IMR-90 (cell line): Measurements from ENCODE around the gene GNPTG. TPM values are rescaled to one million over a fixed set of nuclear protein-coding genes. Genes with fewer than 3 reads are reported as not detected.

ENCODE experiments used
- ATAC-seq: fragments of 200-7000 bp; cut with Tn5 transposase; 2 replicates; pipeline ENCODE4 v1.9.1; 2020; ENCODE audit warnings: low read depth, mild to moderate bottlenecking, moderate library complexity
- BruUV-seq: library from RNA; stranded (reverse); fragments of 400-500 nt; replicated peaks from 2 replicates; lab custom pipeline; 2021; lab: Mats Ljungman, UMichigan
- CTCF ChIA-PET: fragments of 300-600 bp; formaldehyde crosslinking; extraction: SDS; loops from one replicate; lab custom pipeline; 2021; ENCODE audit warnings: antibody characterized with exemption; lab: Yijun Ruan, JAX
- POLR2A ChIA-PET: fragments of 300-600 bp; sonication (Branson Sonifier 250); formaldehyde crosslinking; loops from one replicate; lab custom pipeline; 2022; ENCODE audit warnings: antibody characterized with exemption; ENCODE audit not compliant: unreplicated experiment; lab: Charles Lee
- DNase-seq: peaks from one replicate; pipeline ENCODE4 v3.0.0; 2013
- H2AFZ ChIP-seq: replicated peaks from 2 replicates; pipeline ENCODE3; 2013; ENCODE audit warnings: low read length, mild to moderate bottlenecking; ENCODE audit not compliant: poor library complexity
- H2AK5ac ChIP-seq: 2 replicates; pipeline ENCODE4 v1.6.1; 2013; ENCODE audit warnings: low read depth, low read length, inconsistent platforms
- H2AK9ac ChIP-seq: replicated peaks from 2 replicates; pipeline ENCODE3; 2013; ENCODE audit warnings: mild to moderate bottlenecking, low read depth, low read length, moderate library complexity; ENCODE audit not compliant: poor library complexity
- H2BK120ac ChIP-seq: 2 replicates; pipeline ENCODE4 v1.6.1; 2013; ENCODE audit warnings: low read depth, low read length, inconsistent platforms
- H2BK15ac ChIP-seq: 3 replicates; pipeline ENCODE4 v1.6.1; 2013; ENCODE audit warnings: low read depth, low read length, inconsistent platforms
- H2BK20ac ChIP-seq: 2 replicates; pipeline ENCODE4 v1.6.1; 2013; ENCODE audit warnings: low read depth, mild to moderate bottlenecking, inconsistent platforms, low read length, moderate library complexity
- H2BK5ac ChIP-seq: 2 replicates; pipeline ENCODE4 v1.6.1; 2013; ENCODE audit warnings: mild to moderate bottlenecking, low read depth, low read length, inconsistent platforms; ENCODE audit not compliant: poor library complexity, severe bottlenecking
- H3K14ac ChIP-seq: replicated peaks from 2 replicates; pipeline ENCODE4 v1.6.1; 2013; ENCODE audit warnings: low read depth, low read length, inconsistent platforms
- H3K18ac ChIP-seq: 2 replicates; pipeline ENCODE4 v1.6.1; 2013; ENCODE audit warnings: low read depth, low read length, control low read depth
- H3K23ac ChIP-seq: 2 replicates; pipeline ENCODE4 v1.6.1; 2013; ENCODE audit warnings: low read depth, low read length, inconsistent platforms
- H3K27ac ChIP-seq: 2 replicates; pipeline ENCODE4 v1.5.1; 2013; ENCODE audit warnings: mild to moderate bottlenecking, control low read depth, low read length; ENCODE audit not compliant: insufficient read depth
- H3K27me3 ChIP-seq: 2 replicates; pipeline ENCODE4 v1.6.1; 2013; ENCODE audit warnings: low read length; ENCODE audit not compliant: control insufficient read depth, insufficient read depth
- H3K36me3 ChIP-seq: 2 replicates; pipeline ENCODE4 v1.6.1; 2013; ENCODE audit warnings: low read length, mixed read lengths; ENCODE audit not compliant: control insufficient read depth, insufficient read depth
- H3K4ac ChIP-seq: 2 replicates; pipeline ENCODE4 v1.6.1; 2013; ENCODE audit warnings: low read depth, low read length, inconsistent platforms
- H3K4me1 ChIP-seq: 2 replicates; pipeline ENCODE4 v1.6.1; 2013; ENCODE audit warnings: low read length, mixed read lengths; ENCODE audit not compliant: control insufficient read depth, insufficient read depth
- H3K4me2 ChIP-seq: 2 replicates; pipeline ENCODE4 v1.6.1; 2013; ENCODE audit warnings: low read depth, mild to moderate bottlenecking, control low read depth, low read length, moderate library complexity
- H3K4me3 ChIP-seq: 2 replicates; pipeline ENCODE4 v1.5.1; 2013; ENCODE audit warnings: low read depth, mild to moderate bottlenecking, control low read depth, low read length, moderate library complexity; ENCODE audit not compliant: insufficient read depth
- H3K56ac ChIP-seq: 2 replicates; pipeline ENCODE4 v1.6.1; 2013; ENCODE audit warnings: low read length, inconsistent platforms; ENCODE audit not compliant: insufficient read depth; ENCODE audit errors: extremely low read depth
- H3K79me1 ChIP-seq, 2 experiments: 2 replicates each; pipeline ENCODE4 v1.6.1; 2013; ENCODE audit warnings: low read length in 2 of 2, inconsistent platforms in 1 of 2, low read depth in 1 of 2
- H3K9ac ChIP-seq: 2 replicates; pipeline ENCODE4 v1.6.1; 2013; ENCODE audit warnings: low read depth, low read length, control low read depth
- H3K9me1 ChIP-seq: 2 replicates; pipeline ENCODE4 v1.6.1; 2013; ENCODE audit warnings: low read length, inconsistent platforms; ENCODE audit not compliant: insufficient read depth
- H3K9me3 ChIP-seq: 2 replicates; pipeline ENCODE4 v1.6.1; 2013; ENCODE audit warnings: low read length; ENCODE audit not compliant: control insufficient read depth, insufficient read depth
- H4K20me1 ChIP-seq: 2 replicates; pipeline ENCODE4 v1.6.1; 2013; ENCODE audit warnings: low read length, inconsistent platforms; ENCODE audit not compliant: insufficient read depth
- H4K5ac ChIP-seq: 2 replicates; pipeline ENCODE4 v1.6.1; 2013; ENCODE audit warnings: mild to moderate bottlenecking, low read depth, low read length, control low read depth
- H4K8ac ChIP-seq, 2 experiments: 2 replicates each; pipeline ENCODE4 v1.6.1; 2013; ENCODE audit warnings: low read depth in 2 of 2, low read length in 2 of 2, control low read depth in 1 of 2, inconsistent platforms in 1 of 2
- H4K91ac ChIP-seq: 2 replicates; pipeline ENCODE4 v1.6.1; 2013; ENCODE audit warnings: low read depth, low read length, inconsistent platforms; ENCODE audit not compliant: insufficient read depth
- CEBPB ChIP-seq: IDR thresholded peaks from 2 replicates; pipeline ENCODE4 v1.6.1; 2012; ENCODE audit warnings: low read depth, low read length, improper control_type of control experiment
- FOS ChIP-seq: fragments of 150-350 bp; IDR thresholded peaks from 2 replicates; pipeline ENCODE4 v1.6.1; 2016; ENCODE audit warnings: low read depth, low read length
- MAFK ChIP-seq: IDR thresholded peaks from 2 replicates; pipeline ENCODE4 v1.6.1; 2012; ENCODE audit warnings: low read depth, low read length, improper control_type of control experiment
- MAZ ChIP-seq: IDR thresholded peaks from 2 replicates; pipeline ENCODE4 v1.6.1; 2012; ENCODE audit warnings: low read depth, mild to moderate bottlenecking, low read length, improper control_type of control experiment, moderate library complexity, borderline replicate concordance
- MXI1 ChIP-seq: IDR thresholded peaks from 2 replicates; pipeline ENCODE4 v1.6.1; 2012; ENCODE audit warnings: low read depth, mild to moderate bottlenecking, low read length, moderate library complexity, borderline replicate concordance
- NFE2L2 ChIP-seq: fragments of 150-350 bp; IDR thresholded peaks from 2 replicates; pipeline ENCODE4 v1.6.1; 2016; ENCODE audit warnings: low read depth, mild to moderate bottlenecking, low read length
- POLR2A ChIP-seq: IDR thresholded peaks from 2 replicates; pipeline ENCODE4 v1.6.1; 2012; ENCODE audit warnings: mild to moderate bottlenecking, low read depth, low read length
- RAD21 ChIP-seq: IDR thresholded peaks from 2 replicates; pipeline ENCODE4 v1.6.1; 2012; ENCODE audit warnings: low read length, improper control_type of control experiment
- RCOR1 ChIP-seq: IDR thresholded peaks from 2 replicates; pipeline ENCODE4 v1.6.1; 2012; ENCODE audit warnings: mild to moderate bottlenecking, low read length, improper control_type of control experiment; ENCODE audit not compliant: insufficient replicate concordance
- RFX5 ChIP-seq: IDR thresholded peaks from 2 replicates; pipeline ENCODE4 v1.8.0; 2012; ENCODE audit warnings: low read depth, mild to moderate bottlenecking, low read length, moderate library complexity
- SMC3 ChIP-seq: fragments of 150-350 bp; IDR thresholded peaks from 2 replicates; pipeline ENCODE4 v1.6.1; 2016; ENCODE audit warnings: low read depth, mild to moderate bottlenecking, antibody characterized with exemption, low read length, moderate library complexity
- WGBS, 2 experiments: methylation state at CpG; one replicate each; pipeline versions ENCODE4 v1.1.5 to v1.1.7; 2013; ENCODE audit warnings: missing lambda C conversion rate in 2 of 2; ENCODE audit not compliant: insufficient read length in 1 of 2; ENCODE audit errors: extremely low coverage in 2 of 2; 5-methylcytosine and 5-hydroxymethylcytosine counted together
- dilution Hi-C: fragments of 300-500 bp; cut with HindIII; formaldehyde crosslinking; loops from one replicate; pipeline ENCODE4 v1.14.3; 2018; ENCODE audit warnings: low sequenced_read_pairs; ENCODE audit not compliant: unreplicated experiment
- in situ Hi-C: fragments of 300-500 bp; cut with MboI; formaldehyde crosslinking; loops from 3 replicates; pipeline ENCODE4 v1.14.3; 2019; ENCODE audit warnings: low sequenced_read_pairs, inconsistent platforms, mixed read lengths
- intact Hi-C: fragments of 100-400 bp; cut with micrococcal nuclease; formaldehyde crosslinking; loops from 2 replicates; pipeline ENCODE4 v1.10.0; 2022
- polyA plus RNA-seq, 3 experiments: library from polyadenylated mRNA; depleted of rRNA; stranded (reverse); fragments of >200 nt; gene quantifications; 2 replicates each; pipeline ENCODE4 v1.2.3, GENCODE V29; 2012; ENCODE audit warnings: low replicate concordance in 1 of 3
- total RNA-seq: library from RNA; depleted of rRNA; stranded (reverse); fragments of >200 nt; gene quantifications from 2 replicates; pipeline ENCODE4 v1.2.3, GENCODE V29; 2012
- TF ChIP-seq, protein P1 (sequence below): fragments of 150-350 bp; IDR thresholded peaks from 2 replicates; pipeline ENCODE4 v1.6.1; 2016; ENCODE audit warnings: low read depth, mild to moderate bottlenecking, low read length, moderate library complexity, borderline replicate concordance
- TF ChIP-seq, protein P2 (sequence below): fragments of 150-350 bp; IDR thresholded peaks from 2 replicates; pipeline ENCODE4 v1.6.1; 2017; ENCODE audit warnings: mild to moderate bottlenecking, antibody characterized with exemption, low read length, low read depth

Gene GNPTG
- total and polyA plus RNA-seq, 2 of the 4 experiments (the other 2 are of a cell fraction) = 14.9 to 70.8 TPM

DNA sequence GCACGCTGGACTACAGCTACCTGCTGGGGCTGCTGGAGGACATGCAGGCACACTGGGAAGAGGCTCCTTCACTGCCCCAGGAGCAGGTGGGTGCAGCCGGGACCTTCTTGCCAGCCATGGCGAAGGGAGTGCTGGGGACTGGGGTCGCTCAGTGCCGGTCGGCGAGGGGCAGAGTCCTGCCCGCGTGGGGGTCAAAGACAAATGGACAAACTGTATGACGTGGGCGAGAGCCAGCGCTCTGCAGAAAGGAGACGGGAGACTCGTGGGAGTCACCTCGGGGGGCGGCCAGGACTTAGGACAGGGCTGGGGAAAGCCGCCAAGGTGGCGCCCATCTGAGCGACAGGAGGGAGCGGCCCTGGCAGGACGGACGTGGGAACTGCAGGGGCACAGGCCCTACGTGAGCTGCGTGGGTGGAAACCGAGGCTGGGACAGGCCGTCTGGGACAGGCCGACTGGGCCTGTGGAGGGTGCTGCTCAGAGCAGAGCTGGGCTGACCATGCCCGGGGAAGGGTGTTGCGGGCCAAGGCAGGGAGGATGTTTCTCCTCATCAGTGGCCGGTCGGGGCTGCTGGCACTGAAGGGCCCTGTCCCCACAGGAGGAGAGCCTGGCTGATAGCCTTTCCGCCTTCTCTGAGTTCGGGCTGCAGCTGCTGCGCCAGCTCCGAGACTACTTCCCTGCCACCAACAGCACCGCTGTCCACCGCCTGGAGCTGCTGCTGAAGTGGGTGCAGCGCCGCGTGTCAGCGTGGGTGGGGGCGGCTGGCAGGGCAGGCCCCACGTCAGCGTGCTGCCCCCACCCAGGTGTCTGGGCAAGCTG lies 8.1 kb upstream of the GNPTG start:
- H2AK5ac ChIP-seq = no peak overlapping the region
- TF ChIP-seq POLR2A (no peak), RFX5 (no peak), MXI1 (no peak), CEBPB (no peak), RAD21 (no peak), SMC3 (no peak), RCOR1 (no peak), NFE2L2 (no peak), FOS (no peak), MAFK (no peak), MAZ (no peak)
- TF ChIP-seq, protein P1, sequence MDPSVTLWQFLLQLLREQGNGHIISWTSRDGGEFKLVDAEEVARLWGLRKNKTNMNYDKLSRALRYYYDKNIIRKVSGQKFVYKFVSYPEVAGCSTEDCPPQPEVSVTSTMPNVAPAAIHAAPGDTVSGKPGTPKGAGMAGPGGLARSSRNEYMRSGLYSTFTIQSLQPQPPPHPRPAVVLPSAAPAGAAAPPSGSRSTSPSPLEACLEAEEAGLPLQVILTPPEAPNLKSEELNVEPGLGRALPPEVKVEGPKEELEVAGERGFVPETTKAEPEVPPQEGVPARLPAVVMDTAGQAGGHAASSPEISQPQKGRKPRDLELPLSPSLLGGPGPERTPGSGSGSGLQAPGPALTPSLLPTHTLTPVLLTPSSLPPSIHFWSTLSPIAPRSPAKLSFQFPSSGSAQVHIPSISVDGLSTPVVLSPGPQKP = no peak
- TF ChIP-seq, protein P2, sequence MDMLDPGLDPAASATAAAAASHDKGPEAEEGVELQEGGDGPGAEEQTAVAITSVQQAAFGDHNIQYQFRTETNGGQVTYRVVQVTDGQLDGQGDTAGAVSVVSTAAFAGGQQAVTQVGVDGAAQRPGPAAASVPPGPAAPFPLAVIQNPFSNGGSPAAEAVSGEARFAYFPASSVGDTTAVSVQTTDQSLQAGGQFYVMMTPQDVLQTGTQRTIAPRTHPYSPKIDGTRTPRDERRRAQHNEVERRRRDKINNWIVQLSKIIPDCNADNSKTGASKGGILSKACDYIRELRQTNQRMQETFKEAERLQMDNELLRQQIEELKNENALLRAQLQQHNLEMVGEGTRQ = no peak
- no peak overlapping the region for H2BK20ac ChIP-seq
- H4K8ac ChIP-seq = no peak overlapping the region
- H3K14ac ChIP-seq = no peak overlapping the region
- H4K91ac ChIP-seq = no peak overlapping the region
- H2BK15ac ChIP-seq = no peak overlapping the region
- no peak for DNase-seq
- no peak overlapping the region for H3K4me3 ChIP-seq
- in situ Hi-C loops = no loop called here
- H3K18ac ChIP-seq = no peak overlapping the region
- no peak overlapping the region for H2AK9ac ChIP-seq
- no peak overlapping the region for H2BK120ac ChIP-seq
- no peak for ATAC-seq
- no peak overlapping the region for H3K9ac ChIP-seq
- no peaks in the 10 kb centered on the region for H3K9me3 ChIP-seq
- no peak overlapping the region for H3K56ac ChIP-seq
- BruUV-seq = no TSS peak
- H2AFZ ChIP-seq = peak overlapping the region; percentile 72
- intact Hi-C loops = no loop called here
- no peaks in the 10 kb centered on the region for H3K9me1 ChIP-seq
- dilution Hi-C loops = no loop called here
- 59% methylated on average over 30 of the region's 44 CpGs; no CpG with 5 or more reads in 1 of the 2 experiments for WGBS, 2 experiments
- no peak overlapping the region for H3K4me2 ChIP-seq
- no peak overlapping the region for H2BK5ac ChIP-seq
- H3K36me3 ChIP-seq = peaks cover 9% of the 10 kb centered on the region; the same call in 1 of the 2 replicates
- no peak overlapping the region for H3K23ac ChIP-seq
- H3K4me1 ChIP-seq = 0 out of 2 replicates have a peak, but pooled peaks cover 2% of the 10 kb centered on the region
- POLR2A ChIA-PET = no interaction called here
- no peaks in the 10 kb centered on the region for H3K79me1 ChIP-seq
- CTCF ChIA-PET = interaction anchor here (1.6 kb wide), 1 partner anchor 20 kb away, joined by 3 read pairs; no protein-coding TSS in a partner anchor
- H3K4ac ChIP-seq = no peak overlapping the region
- no peaks in the 10 kb centered on the region for H3K27me3 ChIP-seq
- no peaks in the 10 kb centered on the region for H4K20me1 ChIP-seq
- H4K5ac ChIP-seq = no peak overlapping the region
- no peak overlapping the region for H3K27ac ChIP-seq
